Kasumi-1 (cell line): ENCODE data around the gene SARDH.
"Not testable (repeated sequence)": the region's sequence is repeated elsewhere in the genome, so short reads cannot be mapped to it uniquely, and the experiment has no call there.

Experiments
- DNase-seq, 2 experiments: peaks; one replicate each; lab custom pipeline; 2025; lab: John Stamatoyannopoulos, UW

The SARDH gene

DNA sequence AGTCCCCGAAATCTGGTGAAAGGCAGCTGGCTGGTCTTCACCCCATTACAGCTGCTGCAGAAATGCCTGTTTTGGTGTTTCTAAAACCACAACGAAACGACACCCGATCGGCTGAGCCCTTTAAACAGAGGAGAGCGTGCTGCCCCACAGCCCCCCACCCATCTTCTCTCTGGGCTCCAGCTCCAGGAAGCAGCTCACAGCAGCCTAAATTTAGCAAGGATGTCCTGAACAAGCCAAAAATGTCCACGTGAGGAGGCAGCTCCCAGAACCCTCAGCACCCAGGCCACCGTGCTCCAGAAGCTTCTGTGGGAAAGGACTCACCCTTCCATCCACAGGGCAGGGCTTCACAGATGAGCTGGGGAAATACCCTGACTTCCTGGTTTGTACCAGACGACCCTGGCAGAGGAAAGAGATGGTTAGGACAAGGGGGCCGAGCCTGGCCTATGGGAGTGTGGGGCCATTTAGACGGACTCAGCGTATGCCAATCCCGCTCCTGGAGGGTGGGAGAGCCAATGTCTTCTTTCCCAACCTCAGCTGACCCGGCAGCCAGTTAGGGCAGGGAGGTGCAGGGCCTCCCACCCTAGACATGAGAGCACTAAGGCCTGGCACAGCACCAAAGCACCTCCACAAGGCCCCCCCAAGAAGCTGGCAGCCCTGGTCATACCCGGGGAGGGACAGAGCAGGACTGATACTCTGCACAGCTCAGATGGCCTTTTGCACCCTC, 39.1 kb upstream of the SARDH start:
- DNase-seq: no peak

DNA sequence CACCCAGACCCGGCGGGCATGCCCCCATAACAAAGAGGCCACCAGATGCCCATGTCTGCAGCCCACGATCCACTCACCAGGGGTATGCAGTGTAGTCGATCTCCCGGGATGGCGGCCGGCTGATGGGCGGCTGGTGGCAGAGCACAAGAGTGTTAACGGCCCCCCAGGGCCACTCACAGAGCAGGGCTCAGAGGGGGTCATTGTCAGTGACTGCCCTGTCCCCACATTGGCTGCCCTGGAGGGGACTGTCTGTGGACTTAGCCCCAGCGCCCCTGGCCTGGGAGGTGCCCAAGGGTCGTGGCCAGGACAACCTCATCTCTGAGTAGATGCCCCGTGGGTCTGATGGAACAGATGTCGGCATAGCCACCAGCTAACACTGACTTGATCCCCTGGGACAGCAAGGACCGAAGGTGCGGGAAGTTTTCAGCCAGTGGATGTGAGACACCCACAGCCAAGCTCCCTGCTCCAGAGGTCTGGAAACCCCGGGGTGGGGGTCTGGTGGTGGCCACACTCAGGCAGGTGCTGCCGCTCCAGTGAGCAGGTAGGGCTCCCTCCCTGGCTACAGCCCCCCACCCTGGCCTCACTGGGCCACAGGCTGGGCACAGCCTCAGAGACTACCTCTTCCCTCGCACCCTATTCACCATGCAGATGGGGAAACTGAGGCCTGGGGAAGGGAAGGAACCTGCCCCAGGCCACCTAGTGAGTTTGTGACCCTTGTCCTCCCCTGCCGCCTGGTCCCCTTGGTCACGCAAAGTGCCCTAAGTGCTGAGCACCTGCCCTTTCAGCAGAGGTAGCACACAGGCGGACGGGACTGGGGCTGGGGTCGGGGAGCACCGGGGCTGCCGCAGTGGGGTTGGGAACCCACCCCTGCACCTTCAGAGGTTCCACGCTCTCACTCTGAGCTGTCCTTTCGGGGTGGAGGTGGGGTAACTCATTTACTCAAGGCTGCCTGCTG, 38.1 kb upstream of the SARDH start:
- no peak for DNase-seq

DNA sequence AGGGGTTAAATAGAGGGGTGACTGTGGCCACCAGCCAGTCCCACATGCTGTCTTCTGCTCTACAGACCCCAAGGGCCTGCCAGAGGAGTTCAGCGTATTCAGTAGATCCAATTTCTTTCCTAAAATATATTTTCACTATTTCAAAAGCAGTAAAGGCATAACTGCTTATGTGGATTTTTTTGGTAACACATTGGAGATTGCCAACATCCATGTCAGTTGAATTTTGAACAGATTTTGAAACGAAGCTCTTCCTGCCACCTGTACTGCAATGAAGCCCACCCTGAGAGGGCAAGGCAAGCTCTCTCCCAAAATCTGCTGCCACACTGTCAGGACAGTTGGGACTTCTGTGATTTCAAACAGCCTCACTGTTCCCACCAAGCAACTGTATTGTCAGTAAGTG, 37.1 kb upstream of the SARDH start:
- DNase-seq: no peak

DNA sequence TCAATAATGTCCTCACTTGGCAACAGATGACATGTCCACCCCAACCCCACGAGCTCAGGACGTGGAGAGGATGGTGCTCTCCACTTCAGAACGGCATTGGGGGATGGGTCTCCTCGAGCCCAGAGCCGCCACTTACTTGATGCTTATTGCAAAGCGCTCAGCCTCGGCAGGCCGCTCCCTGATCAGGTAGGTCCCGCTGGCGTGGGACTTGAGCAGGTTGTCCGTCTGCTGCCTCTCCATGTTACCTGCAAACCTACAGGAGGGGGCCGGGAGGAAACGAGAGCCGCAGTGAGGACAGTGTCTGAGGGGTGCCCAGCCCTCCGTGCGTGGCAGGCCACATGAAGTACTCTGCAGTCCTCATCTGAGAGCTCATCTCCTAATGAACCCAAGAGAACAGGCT, 36.6 kb upstream of the SARDH start:
- DNase-seq: no peak

DNA sequence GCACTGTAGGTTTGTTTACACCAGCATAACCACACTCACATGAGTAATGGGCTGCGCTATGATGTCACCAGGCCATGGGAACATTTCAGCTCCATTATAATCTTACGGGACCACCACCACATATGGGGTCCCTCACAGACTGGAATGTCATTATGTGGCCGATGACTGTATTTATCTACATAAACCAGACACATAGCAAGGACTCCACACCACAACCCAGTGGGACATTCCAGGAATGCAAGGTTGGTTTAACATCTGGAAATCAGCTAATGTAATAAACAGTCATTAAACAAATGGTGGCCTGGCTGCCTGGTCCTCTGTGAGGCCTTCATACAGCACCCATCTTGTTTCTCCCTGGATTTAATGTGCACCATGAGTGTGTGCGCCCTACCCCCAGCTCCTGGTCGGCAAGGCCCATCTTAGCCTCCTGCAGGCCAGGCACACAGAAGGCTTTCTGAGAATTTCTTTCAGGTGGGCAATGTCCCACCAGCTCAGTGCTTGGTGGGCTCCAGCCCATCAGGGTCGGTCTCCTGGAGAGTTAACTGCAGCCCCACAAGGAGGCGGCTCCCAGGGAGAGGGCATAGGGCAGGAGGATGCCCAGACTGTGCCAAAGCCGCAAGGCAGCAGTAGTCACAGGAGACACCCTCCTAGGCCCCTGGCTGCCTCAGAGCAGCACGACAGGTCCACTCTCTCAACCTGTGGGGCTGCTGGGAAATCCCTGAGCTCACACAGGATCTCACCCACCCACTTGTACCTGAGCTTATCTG, 35.9 kb upstream of the SARDH start:
- DNase-seq: no peak

DNA sequence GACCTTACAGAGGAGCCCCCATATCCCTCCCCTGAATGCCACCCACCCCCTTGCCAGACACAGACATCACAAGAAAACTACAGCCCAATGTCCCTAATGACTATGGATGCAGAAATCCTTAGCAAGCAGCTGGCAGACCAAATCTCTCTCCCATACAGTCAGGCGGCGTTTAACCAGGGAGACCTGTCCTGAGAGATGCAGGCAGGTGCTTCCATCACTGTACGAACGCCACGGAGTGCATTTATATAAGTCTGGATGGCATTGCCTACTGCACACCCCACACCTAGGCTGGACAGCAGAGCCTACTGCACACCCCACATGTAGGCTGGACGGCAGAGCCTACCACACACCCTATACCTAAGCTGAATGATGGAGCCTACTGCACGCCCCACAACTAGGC, 34.4 kb upstream of the SARDH start:
- no peak for DNase-seq

DNA sequence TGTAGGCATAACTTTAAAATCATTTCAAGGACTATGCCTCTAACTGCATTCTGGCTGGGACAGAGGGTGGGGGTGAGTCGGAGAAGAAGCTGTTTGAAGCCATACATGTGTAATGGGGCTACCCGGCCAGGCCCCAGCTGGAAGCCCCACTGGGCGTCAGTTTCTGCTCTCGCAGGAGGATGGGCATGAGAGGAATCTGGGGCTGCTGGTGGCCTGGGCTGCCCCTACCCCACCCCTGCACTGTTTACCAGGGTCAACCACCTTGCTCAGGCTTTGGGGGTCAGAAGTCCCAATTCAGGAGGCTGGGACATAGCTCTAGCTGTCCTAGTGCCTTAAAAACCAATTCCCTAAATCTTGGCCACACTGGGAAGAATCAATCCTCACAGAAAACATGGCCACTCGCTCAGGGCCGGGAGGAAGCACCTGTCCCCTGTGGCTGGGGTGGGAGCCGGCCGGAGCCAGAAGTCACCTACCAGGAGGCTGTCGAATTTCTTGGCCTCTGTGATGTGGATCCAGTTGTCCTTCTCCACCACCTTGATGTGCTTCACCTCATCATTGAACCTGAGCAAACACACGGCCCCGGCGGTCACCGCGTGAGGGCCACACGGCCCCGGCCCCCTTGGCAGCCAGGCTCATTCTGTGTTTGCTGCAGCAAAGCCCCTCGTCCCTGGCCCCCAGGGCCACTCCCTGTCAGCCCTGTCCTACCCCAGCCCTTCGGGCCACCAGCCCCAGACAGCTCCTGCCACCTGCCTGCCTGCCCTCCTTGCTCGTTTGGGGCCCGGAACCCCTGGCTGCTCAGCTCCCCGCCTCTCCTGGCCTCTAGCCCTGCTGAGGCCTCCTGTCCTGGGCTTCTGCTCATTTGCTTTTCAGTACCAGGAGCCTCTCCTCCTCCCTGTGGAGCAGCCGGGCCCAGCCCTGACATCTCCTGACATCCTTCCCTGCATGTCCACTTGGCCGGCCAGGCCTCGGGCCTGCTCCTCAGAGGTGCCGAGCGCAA, 33.6 kb upstream of the SARDH start:
- no peak for DNase-seq

DNA sequence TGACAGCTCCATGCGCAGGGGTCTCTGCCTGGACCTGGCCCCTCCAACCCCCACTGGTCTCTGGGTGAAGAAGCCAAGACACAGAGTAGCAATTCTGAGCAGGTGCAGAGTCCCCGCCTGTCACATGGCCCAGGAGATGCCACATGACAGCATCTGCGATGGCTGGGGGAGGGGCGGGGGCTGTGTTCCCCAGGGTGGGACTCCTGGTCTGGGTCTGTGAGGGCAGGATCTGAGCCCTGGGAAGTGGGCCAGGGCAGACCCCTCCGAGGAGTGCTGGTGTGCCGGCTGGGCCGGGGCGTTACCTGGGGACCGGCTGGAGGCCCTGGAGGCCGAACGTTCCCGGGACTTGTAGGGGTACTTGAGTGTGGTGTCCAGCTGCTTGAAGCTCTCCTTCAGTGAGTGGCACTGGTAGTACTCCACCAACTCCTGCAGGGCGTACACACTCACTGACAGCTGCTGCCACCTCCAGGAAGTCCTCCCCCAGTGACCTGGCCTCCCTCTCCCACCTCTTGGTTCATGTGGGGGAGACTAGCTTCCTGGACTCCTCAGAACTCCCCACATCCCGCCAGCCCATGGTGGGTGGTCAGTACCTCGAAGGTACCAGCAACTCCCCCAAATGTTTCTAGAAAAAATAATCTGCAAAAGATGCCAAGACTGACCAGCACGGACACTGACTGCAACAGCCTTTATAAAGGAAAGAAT, 32.1 kb upstream of the SARDH start:
- DNase-seq: no peak

DNA sequence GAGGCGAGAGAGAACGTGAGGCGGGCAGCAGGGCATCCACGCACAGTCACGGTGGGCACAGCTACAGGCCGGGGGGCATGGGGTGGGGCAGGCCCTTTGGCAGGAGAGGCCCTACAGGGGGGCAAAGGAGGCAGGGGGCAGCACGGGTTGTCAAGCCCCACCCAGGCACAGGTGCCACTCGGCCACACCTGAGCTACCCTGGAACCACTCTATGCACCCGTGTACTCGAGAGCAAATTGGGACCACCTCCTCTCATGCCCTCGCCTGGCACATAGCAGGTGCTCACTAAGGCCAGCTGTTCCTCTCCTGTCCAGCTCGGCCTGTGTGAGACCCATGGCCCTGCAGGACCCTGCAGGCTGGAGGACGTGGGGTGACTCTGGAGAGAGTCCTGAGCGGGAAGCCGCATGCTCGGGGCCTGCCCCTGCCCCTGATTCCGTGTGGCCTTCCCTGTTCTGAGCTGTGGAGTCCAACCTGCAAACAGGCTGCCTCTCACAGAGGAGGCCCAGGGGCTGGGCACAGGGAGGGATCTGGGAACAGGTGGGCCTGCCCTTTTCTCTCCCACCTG, 31.4 kb upstream of the SARDH start:
- no peak for DNase-seq

DNA sequence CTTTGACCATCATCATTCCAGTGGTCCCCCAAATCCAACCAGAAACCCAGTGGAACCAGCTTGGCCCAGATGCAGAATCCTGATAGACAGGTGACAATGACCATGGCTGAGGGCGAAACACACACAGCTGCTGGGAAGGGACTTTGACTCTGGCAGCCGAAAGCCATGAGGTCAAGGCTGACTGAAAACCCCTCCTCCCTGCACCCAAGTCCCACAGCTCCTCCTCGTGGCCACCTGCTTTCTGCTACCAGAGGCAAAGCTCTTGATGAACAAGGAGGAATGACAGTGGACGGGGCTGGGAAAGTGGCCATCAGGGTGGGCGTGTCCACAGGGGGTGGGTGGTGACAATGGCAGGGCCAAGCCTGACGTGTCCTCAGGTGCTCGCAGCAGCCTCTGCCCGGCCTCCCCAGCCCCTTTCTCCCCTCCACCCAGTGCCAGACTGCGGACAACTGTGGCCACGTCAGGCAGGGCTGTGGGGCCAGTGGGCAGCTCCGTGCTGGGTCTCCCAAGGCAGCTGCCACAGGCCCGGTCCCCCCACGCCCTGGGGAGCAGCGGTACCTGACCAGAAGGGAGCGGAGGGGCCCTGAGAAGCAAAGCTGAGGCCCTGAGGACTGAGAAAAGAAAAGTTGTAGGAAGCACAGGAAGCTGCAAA, 30.8 kb upstream of the SARDH start:
- DNase-seq: no peak

DNA sequence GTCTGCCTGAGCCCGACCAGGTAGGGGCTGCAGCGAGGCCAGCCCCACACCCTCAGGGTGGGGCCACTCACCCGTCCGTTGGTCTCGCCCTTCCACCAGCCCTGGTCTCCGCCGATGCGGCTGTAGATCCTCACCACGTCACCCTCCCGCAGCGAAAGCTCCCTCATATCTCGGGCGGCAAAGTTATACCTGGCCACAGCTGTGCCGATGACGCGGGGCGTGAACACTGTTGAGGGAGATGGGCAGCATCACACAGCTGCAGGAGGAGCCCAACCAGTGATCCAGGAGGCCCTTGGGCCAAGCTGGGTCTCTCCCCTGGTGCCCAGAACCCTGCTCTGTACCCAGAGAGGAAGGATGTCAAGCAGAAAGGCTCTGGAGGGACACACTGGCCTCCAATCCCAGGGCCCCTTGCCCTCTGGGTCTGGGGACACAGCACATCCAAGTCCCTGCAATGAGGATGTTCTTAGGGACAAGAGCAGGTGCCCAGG, 30.3 kb upstream of the SARDH start:
- no peak for DNase-seq

DNA sequence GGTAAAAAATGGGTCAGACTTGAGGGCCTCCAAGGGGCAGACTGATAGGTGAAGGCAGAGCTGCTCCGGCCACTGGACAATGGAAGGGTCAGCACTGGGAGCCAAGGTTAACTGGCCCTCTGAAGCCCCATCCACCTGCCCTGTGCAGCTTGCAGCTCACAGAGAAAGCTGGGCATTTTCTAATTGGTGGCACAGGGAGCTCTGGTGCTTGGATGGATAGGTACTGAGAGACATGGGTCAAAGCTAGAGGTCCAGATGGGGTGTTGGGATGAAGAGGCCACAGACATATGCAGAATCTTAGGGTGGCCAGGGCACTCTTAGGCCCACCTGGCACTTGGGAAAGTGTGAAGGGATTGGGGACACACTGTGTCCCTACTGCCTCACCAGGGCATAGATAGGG, 29.5 kb upstream of the SARDH start:
- no peak for DNase-seq

DNA sequence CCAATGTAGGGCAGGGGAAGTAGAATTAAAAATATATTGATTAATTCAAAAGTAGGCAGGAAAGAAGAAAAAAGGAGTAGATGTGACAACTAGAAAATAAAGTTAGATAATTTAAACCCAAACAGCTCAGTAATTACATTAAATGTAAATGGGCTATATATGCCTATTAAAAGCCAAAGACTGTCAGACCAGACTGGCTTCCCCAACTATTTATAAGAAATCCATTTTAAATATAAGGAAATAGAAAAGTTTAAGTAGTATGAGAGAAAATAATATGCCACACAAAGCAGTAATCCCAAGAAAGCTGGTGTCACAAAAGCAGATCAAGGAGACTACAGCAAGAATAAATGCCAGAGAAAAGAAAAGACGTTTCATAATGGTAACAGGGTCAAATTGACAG, 28.9 kb upstream of the SARDH start:
- no peak for DNase-seq

DNA sequence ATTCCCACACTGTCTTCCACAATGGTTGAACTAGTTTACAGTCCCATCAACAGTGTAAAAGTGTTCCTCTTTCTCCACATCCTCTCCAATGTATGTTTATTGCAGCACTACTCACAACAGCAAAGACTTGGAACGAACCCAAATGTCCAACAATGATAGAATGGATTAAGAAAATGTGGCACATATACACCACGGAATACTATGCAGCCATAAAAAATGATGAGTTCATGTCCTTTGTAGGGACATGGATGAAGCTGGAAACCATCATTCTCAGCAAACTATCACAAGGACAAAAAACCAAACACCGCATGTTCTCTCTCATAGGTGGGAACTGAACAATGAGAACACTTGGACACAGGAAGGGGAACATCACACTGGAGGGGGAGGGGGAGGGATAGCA, 28.1 kb upstream of the SARDH start:
- not testable (repeated sequence) for DNase-seq

DNA sequence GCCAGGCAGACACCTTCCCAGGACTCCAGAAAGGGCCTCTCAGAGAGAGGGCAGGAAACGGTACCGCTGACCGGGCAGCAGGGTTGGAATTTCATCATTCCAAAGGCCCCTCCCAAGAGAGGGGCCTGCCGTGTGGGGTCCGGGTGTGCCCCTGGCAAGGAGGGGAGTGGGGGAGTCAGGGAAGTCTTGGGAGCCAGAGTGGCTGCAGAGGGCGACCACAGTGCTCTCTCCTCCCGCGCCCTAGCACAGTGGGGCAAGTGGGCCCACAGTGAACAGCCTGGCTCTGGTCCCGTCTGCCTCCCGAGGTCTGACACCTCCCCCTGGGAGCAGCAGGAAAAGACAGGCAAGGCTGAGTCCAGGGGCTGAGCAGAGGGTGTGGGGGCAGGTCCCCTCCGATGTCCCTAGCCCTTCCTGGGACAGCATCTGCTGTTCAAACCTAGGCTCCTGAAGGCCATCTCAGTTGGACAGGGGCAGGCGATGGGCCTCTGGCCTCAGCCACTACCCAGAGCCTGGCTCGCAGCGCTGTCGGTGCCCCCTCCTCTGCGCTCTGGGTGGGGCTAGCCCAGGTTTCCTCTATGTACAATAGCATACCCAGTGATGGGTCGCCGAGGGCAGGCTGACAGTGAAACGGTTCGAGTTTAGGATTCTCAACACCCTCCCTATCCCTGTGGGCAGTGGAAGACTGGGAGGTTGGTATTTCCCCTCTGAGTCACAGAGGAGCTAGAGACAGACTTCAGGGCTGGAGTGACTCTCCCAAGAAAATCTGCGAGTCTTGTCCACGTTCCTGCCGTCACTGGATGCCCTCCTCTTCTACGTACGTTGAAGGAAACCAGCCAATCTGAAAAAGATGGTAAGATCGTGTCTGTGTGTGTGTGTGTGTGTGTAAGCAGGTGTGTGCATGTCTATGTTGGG, 25.4 kb upstream of the SARDH start:
- no peak for DNase-seq

DNA sequence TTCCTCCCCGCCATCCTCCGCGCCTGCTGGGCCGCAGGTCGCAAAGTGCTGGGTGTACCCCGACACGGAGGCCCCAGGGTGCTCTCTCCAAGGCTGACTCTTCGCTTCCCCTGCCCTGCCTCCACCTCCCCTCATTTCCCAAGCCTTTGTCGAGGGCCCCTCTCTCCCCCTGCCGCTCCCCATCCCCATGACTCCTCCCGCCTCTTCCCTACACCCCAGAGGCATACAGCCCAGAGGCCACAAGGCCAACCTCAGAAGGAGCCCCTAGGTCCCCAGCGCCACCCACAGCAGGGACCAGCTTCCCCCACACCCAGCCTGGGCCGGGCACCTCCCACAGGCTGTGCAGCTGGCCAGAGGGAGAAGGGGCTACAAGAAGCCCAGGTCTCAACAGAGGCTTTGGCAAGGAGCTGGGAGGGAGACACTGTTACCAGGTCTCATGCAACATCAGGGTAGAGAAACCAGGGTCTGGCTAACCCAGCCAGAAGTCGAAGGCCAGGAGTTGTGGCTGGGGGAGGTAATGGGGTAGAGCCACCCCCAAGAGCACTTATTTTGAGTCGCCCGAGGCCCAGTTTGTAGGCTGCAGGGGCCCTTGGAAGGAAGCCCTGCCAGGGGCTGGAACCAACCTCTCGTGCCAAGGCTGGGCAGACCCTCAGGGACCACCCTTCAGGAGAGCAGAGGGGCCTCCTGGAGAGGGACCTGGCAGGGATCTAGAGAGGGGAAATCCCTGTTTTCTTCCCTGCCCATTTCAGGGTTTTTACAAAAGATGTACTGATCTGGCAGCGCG, 24.5 kb upstream of the SARDH start:
- DNase-seq: no peak

DNA sequence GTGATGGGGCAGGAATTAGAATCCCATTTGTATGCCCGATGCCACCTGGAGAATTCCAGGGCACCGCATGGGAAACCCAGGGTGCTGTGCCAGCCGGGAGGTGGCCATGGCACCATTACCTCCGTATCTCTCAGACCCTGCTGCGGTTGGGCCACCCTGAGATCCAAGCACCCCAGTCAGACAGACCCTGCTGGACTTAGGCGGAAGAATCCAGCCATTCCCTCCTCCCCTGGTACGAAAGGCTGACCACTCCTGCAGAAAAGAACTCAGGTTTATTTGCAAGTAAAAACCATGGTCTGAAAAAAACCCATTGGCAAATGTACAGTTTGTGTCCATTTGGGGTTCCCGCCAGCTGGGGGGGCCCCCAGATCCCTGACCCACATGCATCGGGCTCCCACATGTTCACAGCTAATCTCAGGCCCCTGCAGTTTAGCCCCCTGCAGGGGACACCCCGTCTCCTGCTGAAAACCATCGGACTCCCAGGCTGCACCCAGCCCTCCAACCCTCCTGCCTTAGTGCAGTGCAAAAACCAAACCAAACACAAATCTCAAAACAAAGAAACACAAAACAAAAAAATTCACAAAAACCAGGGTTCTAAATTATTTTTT, 23.6 kb upstream of the SARDH start:
- DNase-seq: no peak
